HEK293 (cell line): ENCODE data around the gene TRAPPC10.

ENCODE experiments used
- ELK4 ChIP-seq: IDR thresholded peaks from 2 replicates; pipeline ENCODE4 v1.6.1; 2011; ENCODE audit warnings: mild to moderate bottlenecking, low read depth, low read length, borderline replicate concordance
- GLIS2 ChIP-seq: fragments of 450-650 bp; formaldehyde crosslinking; IDR thresholded peaks from 2 replicates; pipeline ENCODE4 v1.5.1; 2016; ENCODE audit warnings: missing biosample characterization, missing genetic modification characterization
- OSR2 ChIP-seq: fragments of 450-650 bp; formaldehyde crosslinking; IDR thresholded peaks from 2 replicates; pipeline ENCODE4 v1.5.1; 2016; ENCODE audit warnings: missing biosample characterization, missing genetic modification characterization
- SCRT2 ChIP-seq: fragments of 450-650 bp; formaldehyde crosslinking; IDR thresholded peaks from 2 replicates; pipeline ENCODE4 v1.5.1; 2016; ENCODE audit warnings: missing biosample characterization, missing genetic modification characterization
- ZBTB10 ChIP-seq: fragments of 450-650 bp; formaldehyde crosslinking; IDR thresholded peaks from 2 replicates; pipeline ENCODE4 v1.5.1; 2016; ENCODE audit warnings: missing biosample characterization, missing genetic modification characterization
- ZBTB17 ChIP-seq: fragments of 450-650 bp; formaldehyde crosslinking; IDR thresholded peaks from 2 replicates; pipeline ENCODE4 v1.5.1; 2016; ENCODE audit warnings: missing biosample characterization, missing genetic modification characterization
- ZBTB20 ChIP-seq: fragments of 450-650 bp; formaldehyde crosslinking; IDR thresholded peaks from 2 replicates; pipeline ENCODE4 v1.5.1; 2016; ENCODE audit warnings: missing biosample characterization, missing genetic modification characterization
- ZBTB44 ChIP-seq: fragments of 450-650 bp; IDR thresholded peaks from 2 replicates; pipeline ENCODE4 v1.5.1; 2018; ENCODE audit warnings: missing biosample characterization, mild to moderate bottlenecking, missing genetic modification characterization
- ZFHX2 ChIP-seq: fragments of 450-650 bp; formaldehyde crosslinking; conservative IDR thresholded peaks from 2 replicates; pipeline ENCODE4 v1.5.1; 2016; ENCODE audit warnings: missing biosample characterization, missing genetic modification characterization
- ZNF112 ChIP-seq: fragments of 450-650 bp; formaldehyde crosslinking; IDR thresholded peaks from 2 replicates; pipeline ENCODE4 v1.5.0; 2017; ENCODE audit warnings: missing biosample characterization, missing genetic modification characterization
- ZNF146 ChIP-seq: fragments of 450-650 bp; formaldehyde crosslinking; IDR thresholded peaks from 2 replicates; pipeline ENCODE4 v1.5.1; 2016; ENCODE audit warnings: missing biosample characterization, missing genetic modification characterization
- ZNF184 ChIP-seq: fragments of 450-650 bp; IDR thresholded peaks from 2 replicates; pipeline ENCODE4 v1.5.1; 2018; ENCODE audit warnings: missing biosample characterization, mild to moderate bottlenecking, missing genetic modification characterization
- ZNF324 ChIP-seq: fragments of 450-650 bp; formaldehyde crosslinking; IDR thresholded peaks from 2 replicates; pipeline ENCODE4 v1.5.1; 2016; ENCODE audit warnings: missing biosample characterization, missing genetic modification characterization
- ZNF335 ChIP-seq: fragments of 450-650 bp; formaldehyde crosslinking; conservative IDR thresholded peaks from 2 replicates; pipeline ENCODE4 v1.5.1; 2016; ENCODE audit warnings: missing biosample characterization, missing genetic modification characterization
- ZNF362 ChIP-seq: fragments of 450-650 bp; formaldehyde crosslinking; IDR thresholded peaks from 2 replicates; pipeline ENCODE4 v1.5.1; 2016; ENCODE audit warnings: missing biosample characterization, missing genetic modification characterization
- ZNF426 ChIP-seq: fragments of 450-650 bp; formaldehyde crosslinking; IDR thresholded peaks from 2 replicates; pipeline ENCODE4 v1.5.1; 2017; ENCODE audit warnings: missing biosample characterization, missing genetic modification characterization, mild to moderate bottlenecking, inconsistent platforms, moderate library complexity
- ZNF518A ChIP-seq: fragments of 450-650 bp; formaldehyde crosslinking; conservative IDR thresholded peaks from 2 replicates; pipeline ENCODE4 v1.5.1; 2016; ENCODE audit warnings: low read depth, missing biosample characterization, missing genetic modification characterization
- ZNF585B ChIP-seq: fragments of 450-650 bp; formaldehyde crosslinking; IDR thresholded peaks from 2 replicates; pipeline ENCODE4 v1.5.1; 2016; ENCODE audit warnings: missing biosample characterization, missing genetic modification characterization
- ZNF677 ChIP-seq: fragments of 450-650 bp; IDR thresholded peaks from 2 replicates; pipeline ENCODE4 v1.5.0; 2018; ENCODE audit warnings: missing biosample characterization, mild to moderate bottlenecking, missing genetic modification characterization, moderate library complexity

Gene TRAPPC10

GRCh38 chr21:44011579-44012473 lies at the start of gene TRAPPC10 (continued):
- TF ChIP-seq ZNF518A (tag by site-specific recombination) (no peak; the same call in 1 of the 2 replicates), ZNF112 (tag by site-specific recombination) (no peak), ZNF677 (tag by site-specific recombination) (peak; percentile 42; the same call in 1 of the 2 replicates), ELK4 (peak; percentile 30; the same call in 1 of the 2 replicates), SCRT2 (tag by site-specific recombination) (no peak), ZFHX2 (tag by site-specific recombination) (peak; percentile 52), OSR2 (tag by site-specific recombination) (peak; percentile 64), ZNF146 (0 out of 2 replicates have a peak, but pooled peaks have one; percentile 3), ZNF362 (tag by site-specific recombination) (no peak; the same call in 1 of the 2 replicates), ZBTB44 (tag by site-specific recombination) (peak; percentile 38; the same call in 1 of the 2 replicates), ZBTB20 (peak; percentile 91), ZNF426 (tag by site-specific recombination) (no peak), ZNF324 (tag by site-specific recombination) (0 out of 2 replicates have a peak, but pooled peaks have one; percentile 15), ZBTB17 (tag by site-specific recombination) (0 out of 2 replicates have a peak, but pooled peaks have one; percentile 17), ZNF335 (peak; percentile 84), ZNF585B (no peak), ZNF184 (0 out of 2 replicates have a peak, but pooled peaks have one; percentile 65), GLIS2 (tag by site-specific recombination) (no peak), ZBTB10 (tag by site-specific recombination) (no peak)
